Peyer's patch (tissue), 4 donors: Measurements from ENCODE around the gene SLC47A1.

ENCODE experiments used
- POLR2A ChIP-seq, 2 donors: fragments of 450-650 bp; IDR thresholded peaks; one replicate each; pipeline ENCODE4 v1.5.1; 2017; ENCODE audit warnings: antibody characterized with exemption in 2 of 2, mild to moderate bottlenecking in 2 of 2, moderate library complexity in 2 of 2
- TF ChIP-seq, protein P1 (sequence below), 6 experiments: fragments of 450-650 bp in 4 of 6; fragments of 200-600 bp in 2 of 6; sonication (generic) in 1 of 6; IDR thresholded peaks; one replicate each; pipeline ENCODE4 v1.5.1; 2017 to 2019; ENCODE audit warnings: antibody characterized with exemption in 6 of 6, mild to moderate bottlenecking in 3 of 6, moderate library complexity in 1 of 6

DNA sequence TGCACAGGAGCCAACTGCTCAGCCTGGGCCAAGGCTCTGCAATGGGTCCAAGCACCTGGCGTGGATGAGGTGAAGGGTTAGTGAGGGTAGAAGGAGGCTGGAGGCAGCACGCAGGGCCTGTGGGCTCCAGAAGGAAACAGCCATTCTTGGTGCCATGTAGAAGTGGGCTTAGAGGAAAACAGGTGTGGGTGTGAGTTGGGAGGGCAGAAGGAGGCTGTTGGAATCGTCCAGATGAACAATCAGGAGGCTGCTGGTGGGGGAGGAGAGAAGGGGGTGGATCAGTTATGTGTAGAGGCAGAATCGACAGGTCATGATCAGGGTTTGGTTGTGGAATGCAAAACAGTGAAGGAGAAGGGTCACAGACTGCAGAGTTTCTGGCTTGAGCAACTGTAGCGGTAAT, 63.2 kb downstream of the SLC47A1 start:
- TF ChIP-seq, protein P1, sequence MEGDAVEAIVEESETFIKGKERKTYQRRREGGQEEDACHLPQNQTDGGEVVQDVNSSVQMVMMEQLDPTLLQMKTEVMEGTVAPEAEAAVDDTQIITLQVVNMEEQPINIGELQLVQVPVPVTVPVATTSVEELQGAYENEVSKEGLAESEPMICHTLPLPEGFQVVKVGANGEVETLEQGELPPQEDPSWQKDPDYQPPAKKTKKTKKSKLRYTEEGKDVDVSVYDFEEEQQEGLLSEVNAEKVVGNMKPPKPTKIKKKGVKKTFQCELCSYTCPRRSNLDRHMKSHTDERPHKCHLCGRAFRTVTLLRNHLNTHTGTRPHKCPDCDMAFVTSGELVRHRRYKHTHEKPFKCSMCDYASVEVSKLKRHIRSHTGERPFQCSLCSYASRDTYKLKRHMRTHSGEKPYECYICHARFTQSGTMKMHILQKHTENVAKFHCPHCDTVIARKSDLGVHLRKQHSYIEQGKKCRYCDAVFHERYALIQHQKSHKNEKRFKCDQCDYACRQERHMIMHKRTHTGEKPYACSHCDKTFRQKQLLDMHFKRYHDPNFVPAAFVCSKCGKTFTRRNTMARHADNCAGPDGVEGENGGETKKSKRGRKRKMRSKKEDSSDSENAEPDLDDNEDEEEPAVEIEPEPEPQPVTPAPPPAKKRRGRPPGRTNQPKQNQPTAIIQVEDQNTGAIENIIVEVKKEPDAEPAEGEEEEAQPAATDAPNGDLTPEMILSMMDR (IDR thresholded peaks at IDR 0.05) = no peak
- no peak for TF ChIP-seq POLR2A (IDR thresholded peaks at IDR 0.05)
